NCI-H1048 (cell line): ENCODE data around the gene MRFAP1.
"Not testable (repeated sequence)": the region's sequence is repeated elsewhere in the genome, so short reads cannot be mapped to it uniquely, and the experiment has no call there.

Experiments used
- DNase-seq: peaks from one replicate; lab custom pipeline; 2025; lab: John Stamatoyannopoulos, UW

MRFAP1 gene

DNA sequence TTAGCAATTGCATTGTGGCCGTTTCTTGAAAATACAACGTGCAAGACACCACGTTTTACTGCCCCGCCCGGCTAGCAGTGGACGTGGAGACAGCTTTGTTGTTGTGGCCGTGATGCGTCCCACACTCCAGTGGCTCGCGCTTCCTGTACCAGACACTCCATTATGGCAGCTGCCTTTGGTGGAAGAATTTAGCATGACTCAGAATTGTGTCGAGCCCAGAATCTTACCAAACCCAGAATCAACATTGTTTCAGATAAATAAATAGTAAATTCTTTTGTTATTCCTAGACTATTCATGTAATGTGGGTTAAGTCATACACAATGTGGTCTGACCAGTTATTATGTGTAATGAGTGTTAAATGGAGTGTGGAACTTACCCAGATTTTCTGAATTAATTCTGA is 27.9 kb downstream of the MRFAP1 start:
- DNase-seq: no peak

GRCh38 chr4:6671648-6672047 is 31.2 kb downstream of the MRFAP1 start:
- DNase-seq: no peak

DNA sequence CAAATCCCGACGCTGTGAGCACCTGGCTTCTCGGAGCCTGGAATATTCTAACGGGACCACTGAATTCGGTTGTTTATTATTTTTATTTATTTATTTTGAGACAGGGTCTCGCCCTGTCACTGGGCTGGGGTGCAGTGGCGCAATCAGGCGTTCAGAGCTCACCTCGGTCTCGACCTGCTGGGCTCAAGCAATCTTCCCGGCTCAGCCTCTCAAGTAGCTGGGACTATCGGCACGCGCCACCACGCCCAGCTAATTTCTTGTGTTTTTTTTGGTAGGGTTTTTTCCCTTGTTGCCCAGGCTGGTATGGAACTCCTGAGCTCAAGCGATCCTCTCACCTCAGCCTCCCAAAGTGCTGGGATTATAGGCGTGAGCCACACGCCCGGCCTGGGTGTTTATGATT is 31.6 kb downstream of the MRFAP1 start:
- DNase-seq: no peak

DNA sequence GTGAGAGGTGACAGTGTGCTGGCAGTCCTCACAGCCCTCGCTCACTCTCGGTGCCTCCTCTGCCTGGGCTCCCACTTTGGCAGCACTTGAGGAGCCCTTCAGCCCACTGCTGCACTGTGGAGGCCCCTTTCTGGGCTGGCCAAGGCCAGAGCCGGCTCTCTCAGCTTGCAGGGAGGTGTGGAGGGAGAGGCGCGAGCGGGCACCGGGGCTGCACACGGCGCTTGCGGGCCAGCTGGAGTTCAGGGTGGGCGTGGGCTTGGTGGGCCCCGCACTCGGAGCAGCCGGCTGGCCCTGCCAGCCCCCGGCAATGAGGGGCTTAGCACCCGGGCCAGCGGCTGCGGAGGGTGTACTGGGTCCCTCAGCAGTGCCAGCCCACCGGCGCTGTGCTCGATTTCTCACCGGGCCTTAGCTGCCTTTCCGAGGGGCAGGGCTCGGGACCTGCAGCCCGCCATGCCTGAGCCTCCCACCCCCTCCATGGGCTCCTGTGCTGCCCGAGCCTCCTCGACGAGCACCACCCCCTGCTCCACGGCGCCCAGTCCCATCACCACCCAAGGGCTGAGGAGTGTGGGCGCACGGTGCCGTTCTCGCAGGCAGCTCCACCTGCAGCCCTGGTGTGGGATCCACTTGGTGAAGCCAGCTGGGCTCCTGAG is 32.2 kb downstream of the MRFAP1 start:
- DNase-seq: not testable (repeated sequence)

- DNase-seq: not testable (repeated sequence)
These were observed 32.7 kb downstream of the MRFAP1 start for GRCh38 chr4:6673191-6673659.

- peak; percentile 87 for DNase-seq
These were observed 33.4 kb downstream of the MRFAP1 start for GRCh38 chr4:6673660-6674499.

GRCh38 chr4:6674500-6675149 is 34.1 kb downstream of the MRFAP1 start:
- DNase-seq: no peak

- no peak for DNase-seq
These were observed 36.5 kb downstream of the MRFAP1 start for GRCh38 chr4:6676722-6677558.

DNA sequence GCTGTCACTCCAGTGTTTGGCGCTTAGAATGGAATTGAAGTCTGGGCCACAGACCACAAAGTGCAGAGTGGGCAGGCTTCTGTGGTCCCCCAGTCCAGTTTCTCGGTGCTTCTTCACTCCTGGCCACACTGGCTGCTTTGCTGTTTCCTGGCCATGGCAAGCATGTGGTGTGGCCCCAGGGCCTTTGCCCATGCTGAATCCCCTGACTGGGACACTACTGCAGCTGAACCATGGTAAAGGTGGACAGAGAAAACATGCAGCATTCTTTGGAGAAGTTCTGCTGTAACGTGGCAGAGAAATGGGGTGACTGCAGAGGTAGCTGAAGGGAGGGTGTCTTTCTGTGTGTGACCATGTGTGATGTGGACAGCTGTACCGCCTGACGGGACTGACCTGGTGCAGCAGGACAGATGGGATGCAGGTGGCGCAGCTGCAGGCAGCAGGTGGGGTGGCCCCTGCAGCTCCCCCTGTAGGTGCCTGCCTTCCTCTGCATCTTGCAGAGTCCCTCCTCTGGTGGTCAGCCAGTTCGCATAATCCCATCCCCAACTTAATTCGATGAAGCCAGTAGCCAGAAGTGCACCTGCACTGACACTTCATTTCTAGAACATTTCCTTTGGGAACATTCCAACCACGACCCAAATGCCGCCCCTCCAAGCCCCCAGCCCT is 40.0 kb downstream of the MRFAP1 start:
- DNase-seq: no peak

GRCh38 chr4:6681191-6681590 is 40.7 kb downstream of the MRFAP1 start:
- DNase-seq: no peak

DNA sequence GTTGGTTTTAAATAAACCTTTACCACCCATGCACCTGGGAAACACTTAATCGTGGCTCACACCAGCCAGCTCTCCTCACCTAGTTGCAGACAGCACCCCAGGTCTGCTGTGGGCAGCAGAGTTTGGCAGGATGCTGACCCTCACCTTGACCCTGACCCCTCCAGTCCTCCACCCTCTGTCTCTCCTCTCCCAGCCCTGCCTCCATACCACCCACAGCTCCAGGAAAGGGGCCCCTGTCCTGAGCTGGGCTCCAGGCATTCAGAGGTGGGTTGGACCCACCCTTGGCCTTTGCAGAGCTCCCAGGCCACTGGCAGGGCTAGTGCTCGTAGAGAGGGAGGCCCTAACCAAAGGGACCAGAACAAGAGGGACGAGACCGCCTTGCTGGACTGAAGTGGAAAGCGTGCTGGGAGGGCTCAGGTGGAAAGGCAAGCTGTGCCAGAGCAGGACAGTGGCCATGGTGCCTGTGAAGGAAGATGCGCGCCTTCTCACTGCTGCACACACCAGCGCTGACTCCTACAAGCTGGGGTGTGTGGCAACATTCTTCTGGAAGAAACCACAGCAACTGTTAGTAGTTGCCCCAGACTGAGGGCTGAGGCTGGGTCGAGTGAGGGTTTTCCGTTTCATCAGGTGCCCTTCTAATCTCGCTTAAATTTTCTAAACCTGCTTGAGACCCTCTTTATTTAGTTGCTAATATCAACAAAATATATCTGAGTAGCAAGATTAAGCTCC is 42.5 kb downstream of the MRFAP1 start:
- no peak for DNase-seq

DNA sequence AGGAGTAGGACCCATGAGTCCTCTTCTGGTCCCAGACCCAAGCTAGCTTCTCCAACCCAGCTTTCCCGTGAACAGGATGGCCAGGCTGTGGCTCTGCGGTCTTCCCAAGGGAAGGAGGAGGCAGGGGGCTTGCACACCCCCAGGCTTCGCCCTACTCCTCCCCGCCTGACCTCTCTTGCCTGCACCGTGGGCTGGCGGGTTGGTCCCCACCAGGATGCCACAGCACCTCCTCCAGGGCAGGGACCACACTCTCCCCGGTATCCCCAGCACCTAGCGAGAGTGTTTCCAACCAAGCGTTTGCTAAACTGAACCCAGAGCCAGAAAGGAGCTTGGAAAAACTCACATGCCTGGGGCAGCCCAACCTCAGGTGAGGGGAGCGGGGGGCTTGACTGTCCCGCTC is 44.2 kb downstream of the MRFAP1 start:
- DNase-seq: no peak

- no peak for DNase-seq
These were observed 45.8 kb downstream of the MRFAP1 start for GRCh38 chr4:6686104-6686787.

DNA sequence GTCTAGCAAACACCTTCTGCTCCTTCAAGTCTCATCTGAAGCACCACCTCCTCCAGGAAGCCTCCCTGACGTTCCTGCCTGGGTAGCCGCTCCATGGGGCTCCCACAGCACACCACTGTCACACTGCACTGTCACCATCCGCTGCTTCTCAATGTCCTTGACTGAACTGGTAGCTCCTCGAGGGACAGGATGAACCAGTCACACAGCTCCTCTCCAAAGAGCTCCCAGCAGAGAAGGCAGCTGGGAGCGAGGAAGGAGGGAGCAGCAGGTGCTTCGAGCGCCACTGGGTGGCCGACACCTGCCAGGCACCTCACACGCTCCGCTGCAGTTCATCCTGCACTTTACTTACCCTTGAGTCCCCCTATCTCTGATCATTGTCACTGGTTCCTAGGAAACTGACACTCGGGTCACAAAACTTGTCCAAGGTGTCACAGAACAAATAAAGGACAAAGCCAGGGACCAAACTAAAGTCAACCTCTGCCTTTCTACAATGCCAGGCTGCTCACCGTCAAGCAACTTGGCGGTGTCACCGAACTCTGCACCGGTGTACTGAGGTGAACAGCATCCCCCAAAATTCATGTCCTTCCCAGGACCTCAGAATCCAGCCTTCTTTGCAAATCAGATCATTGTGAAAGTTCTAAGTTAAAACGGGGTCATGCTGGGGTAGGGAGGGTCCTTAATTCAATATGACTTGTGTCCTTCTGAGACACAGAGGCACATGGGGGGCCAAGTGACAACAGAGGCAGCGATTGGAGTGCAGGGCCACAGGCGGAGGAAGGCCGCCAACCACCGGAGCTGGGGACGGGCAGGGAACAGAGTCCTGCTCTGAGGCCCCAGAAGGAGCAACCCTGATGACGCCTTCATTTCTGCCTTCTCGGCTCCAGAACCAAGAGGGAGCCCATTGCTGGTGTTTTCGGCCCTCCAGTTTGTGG is 47.7 kb downstream of the MRFAP1 start:
- DNase-seq: no peak

GRCh38 chr4:6688879-6689505 is 48.5 kb downstream of the MRFAP1 start:
- DNase-seq: no peak

- DNase-seq: no peak
These were observed 49.0 kb downstream of the MRFAP1 start for GRCh38 chr4:6689506-6689960.
